HFF-Myc (cell line): ENCODE measurements around the gene DLG3.

Source experiments
- DNase-seq: peaks from one replicate; pipeline ENCODE4 v3.0.0-alpha.2; 2011; ENCODE audit warnings: low read depth; ENCODE audit errors: extremely low read depth
- H3K4me3 ChIP-seq: replicated peaks from 2 replicates; pipeline ENCODE4 v1.5.1; 2011; ENCODE audit warnings: low read depth, mild to moderate bottlenecking, control low read depth, low read length
- TF ChIP-seq, protein P1 (sequence below): IDR thresholded peaks from 2 replicates; pipeline ENCODE4 v1.5.1; 2012; ENCODE audit warnings: mild to moderate bottlenecking, low read depth, low read length, control low read depth; ENCODE audit errors: missing control alignments

The DLG3 gene

DNA sequence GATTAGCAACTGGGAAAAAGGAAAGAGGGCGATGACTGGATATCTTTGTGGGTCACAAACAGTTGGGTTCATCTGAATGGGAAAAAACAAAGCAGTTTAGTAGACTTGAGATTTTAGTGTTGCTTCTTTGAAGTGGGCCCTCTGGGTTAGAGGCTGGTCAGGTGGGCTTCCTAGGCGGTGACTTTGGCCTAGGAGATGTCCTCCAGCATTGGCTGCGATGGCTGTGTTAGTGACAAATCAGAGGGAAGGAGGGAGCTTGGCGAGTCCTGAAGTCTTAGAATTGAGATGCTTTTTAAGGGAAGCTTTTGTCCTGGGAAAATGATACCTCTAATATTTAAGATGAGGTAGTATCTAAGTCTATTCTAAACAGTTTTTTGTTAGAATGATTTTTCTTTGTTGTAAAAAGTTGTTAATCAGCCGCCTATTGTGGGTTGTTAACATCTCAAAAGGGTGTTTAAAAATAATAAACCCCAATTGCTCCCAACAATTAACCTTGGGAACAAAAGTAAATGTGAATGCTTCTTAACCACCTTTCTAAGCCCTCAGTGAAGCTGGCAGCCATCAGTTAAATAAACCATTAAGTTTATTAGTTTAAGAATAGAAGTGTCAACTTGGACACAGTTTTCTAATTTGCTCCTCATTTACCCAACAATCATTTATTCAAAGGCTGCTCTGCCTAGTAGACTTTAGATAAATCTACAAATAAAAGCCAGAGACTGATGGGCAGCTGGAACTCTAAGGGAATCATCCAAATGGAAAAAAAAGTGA is 31.7 kb downstream of the DLG3 start:
- no peak for DNase-seq
- TF ChIP-seq, protein P1, sequence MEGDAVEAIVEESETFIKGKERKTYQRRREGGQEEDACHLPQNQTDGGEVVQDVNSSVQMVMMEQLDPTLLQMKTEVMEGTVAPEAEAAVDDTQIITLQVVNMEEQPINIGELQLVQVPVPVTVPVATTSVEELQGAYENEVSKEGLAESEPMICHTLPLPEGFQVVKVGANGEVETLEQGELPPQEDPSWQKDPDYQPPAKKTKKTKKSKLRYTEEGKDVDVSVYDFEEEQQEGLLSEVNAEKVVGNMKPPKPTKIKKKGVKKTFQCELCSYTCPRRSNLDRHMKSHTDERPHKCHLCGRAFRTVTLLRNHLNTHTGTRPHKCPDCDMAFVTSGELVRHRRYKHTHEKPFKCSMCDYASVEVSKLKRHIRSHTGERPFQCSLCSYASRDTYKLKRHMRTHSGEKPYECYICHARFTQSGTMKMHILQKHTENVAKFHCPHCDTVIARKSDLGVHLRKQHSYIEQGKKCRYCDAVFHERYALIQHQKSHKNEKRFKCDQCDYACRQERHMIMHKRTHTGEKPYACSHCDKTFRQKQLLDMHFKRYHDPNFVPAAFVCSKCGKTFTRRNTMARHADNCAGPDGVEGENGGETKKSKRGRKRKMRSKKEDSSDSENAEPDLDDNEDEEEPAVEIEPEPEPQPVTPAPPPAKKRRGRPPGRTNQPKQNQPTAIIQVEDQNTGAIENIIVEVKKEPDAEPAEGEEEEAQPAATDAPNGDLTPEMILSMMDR = no peak

DNA sequence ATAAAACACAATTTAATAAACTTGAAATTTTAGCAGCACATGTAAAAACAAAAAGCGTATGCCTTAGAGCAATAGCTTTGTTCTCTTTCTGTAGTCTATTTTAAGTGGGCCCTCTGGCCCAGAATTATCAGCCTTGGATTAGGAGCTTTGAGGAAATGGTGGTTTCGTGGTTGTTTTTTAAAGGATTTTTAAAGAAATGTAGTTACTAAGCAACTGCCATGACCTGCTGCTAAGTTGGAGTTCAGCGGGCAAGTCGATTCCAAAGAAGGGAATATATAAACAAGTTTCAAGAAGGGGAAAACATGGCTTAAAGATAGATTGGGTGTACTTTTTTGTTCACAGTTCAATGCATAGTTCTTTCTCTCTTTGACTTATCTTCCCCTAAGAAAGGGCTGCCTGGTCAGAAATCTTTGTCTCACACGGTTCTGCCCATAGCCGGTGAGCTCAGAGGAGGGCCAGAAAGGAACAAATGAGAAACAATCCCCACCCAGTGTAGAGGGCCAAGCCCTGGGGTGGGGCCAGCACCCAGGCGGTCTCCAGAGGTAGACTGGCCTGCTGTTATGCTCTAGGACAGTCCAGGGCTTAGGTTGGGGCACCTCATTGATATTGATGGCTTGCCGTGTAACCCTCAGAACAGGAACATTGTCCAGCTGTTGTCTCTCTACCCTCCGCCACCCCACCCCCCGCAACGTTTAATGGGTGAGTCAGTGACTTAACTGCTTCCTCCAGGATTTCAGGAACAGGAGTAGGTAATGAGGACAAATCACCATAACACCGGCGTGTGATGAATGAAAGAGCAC is 32.5 kb downstream of the DLG3 start:
- TF ChIP-seq, protein P1 = no peak
- no peak overlapping the region; the same call in 1 of the 2 replicates for H3K4me3 ChIP-seq
- DNase-seq = peak; percentile 27

More for the DNA sequence above, 31.7 kb downstream of the DLG3 start:
- H3K4me3 ChIP-seq = no peak overlapping the region

DNA sequence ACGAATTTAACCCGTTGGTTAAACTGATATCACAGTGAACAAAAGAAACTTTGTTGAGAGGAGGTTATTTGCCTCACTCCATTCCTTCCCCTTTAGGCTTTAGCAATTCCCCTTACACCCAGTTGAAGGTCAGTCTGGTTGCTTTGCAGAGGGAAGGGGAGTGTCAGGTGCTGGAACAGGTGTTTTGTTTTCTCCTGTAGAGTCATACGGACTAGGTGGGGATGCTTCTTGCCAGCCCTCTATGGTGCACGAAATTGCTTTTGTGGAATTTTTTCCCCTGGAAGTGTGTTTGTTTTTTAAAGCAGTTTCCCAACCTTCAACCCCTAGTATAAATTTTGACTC is 33.1 kb downstream of the DLG3 start:
- DNase-seq = no peak
- TF ChIP-seq, protein P1 = no peak
- H3K4me3 ChIP-seq = no peak overlapping the region; the same call in 1 of the 2 replicates

DNA sequence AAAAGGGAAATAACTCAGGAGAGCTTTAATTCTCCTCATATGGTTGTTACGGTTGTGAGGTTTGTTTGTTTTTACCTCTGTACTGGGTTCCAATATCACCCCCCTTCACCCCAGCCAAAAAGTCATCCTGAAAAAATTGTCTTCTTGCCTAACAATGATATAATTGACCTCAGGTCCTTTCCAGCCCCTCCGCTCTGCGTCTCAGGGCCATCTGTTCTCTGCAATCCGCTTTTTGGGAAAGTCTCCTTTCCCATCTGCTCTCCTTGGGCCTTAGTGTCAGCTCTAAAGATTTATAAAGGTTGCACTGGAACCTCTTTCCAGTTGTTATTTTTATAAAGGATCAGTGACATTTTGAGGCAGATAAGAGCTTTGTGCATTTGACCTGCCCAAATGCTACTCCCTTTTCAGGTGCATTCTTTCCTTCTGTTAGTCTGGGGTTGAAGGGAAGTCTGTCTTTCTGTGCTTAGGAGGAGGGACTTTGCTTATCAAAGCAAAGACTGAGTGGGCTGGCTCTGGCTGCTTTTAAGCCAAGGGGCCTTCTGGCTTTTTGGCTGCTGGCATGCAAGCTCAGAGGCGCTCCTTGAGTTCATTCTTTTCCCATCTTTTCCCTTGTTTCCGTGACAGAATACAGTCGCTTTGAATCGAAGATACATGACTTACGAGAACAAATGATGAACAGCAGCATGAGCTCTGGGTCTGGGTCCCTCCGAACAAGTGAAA is 34.1 kb downstream of the DLG3 start:
- no peak for DNase-seq
- no peak overlapping the region for H3K4me3 ChIP-seq
- TF ChIP-seq, protein P1 = no peak

DNA sequence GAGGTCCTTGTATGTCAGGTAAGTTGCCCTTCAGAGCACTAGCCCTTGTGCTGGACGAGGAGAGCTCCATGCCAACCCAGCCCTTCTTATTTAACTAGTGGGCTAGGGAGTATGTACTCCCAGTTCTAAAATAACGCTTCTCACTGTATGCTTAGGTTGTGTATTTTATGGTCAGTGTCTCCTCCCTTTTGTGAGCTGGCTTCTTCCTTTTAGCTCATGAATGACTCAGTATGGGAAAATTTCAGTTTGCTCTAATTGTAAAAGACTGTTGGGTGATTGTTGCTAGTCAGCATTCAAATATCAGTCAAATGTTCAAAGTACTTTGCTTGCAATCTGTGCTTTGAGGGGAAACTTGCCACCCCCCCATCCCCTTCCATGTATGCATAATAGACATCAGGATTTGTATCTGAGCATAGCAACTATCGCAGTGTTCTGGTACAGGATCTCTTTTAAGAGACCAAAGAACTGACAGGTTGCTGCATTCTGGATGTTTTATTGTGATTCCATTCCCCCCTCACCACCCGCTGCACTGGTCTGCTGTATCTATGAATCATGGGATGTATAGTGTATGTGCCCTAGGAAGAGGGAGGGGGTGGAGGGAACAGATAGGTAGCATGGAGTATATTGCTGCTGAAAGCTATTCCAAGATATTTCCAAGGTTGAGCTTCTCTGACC is 34.7 kb downstream of the DLG3 start:
- H3K4me3 ChIP-seq = no peak overlapping the region
- TF ChIP-seq, protein P1 = no peak
- no peak for DNase-seq

DNA sequence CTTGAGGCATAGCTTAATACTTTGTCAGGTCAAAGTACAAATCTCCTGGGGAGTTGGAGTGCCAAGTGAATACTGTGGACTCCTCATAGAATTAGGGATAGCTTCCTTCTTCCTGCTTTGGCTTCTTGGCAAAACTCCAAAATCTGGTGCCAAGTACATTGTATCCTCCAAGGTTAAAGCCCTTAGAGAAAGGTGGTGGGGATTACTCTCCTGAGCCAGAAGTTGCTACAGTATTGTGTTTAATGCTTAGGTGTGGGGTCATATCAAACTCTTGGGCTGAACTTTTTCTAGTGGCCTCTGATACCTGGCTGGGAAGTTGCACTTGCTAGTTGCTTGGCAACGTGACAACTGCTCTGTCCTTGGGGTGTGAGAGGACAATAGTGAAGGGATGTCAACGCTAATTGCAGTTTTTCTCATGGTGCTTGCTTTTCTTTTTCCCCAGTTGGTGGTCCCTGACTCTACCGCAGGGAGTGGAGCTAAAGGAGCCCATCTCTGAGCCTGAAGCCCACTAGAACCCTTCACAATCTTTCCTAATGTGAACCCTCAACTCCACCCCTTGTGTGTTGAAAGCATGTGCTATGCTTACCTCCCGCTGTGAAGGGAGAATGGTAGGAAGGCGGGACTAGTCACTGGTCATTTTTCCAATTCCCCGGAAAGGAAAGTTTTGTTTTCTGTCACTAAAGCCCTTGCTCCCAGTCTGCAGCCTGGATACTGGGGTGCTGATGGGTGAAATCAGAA is 35.5 kb downstream of the DLG3 start:
- TF ChIP-seq, protein P1 = no peak
- DNase-seq = no peak
- no peak overlapping the region for H3K4me3 ChIP-seq
